Neural cell (in vitro differentiated cells): ENCODE data around the gene NKX1-2.

Source experiments
- EP300 ChIP-seq: fragments of 450-650 bp; conservative IDR thresholded peaks from 2 replicates; pipeline ENCODE4 v1.6.1; 2014; ENCODE audit warnings: antibody characterized with exemption, mild to moderate bottlenecking, moderate library complexity; ENCODE audit not compliant: poor library complexity, severe bottlenecking
- MXI1 ChIP-seq: fragments of 450-650 bp; conservative IDR thresholded peaks from 2 replicates; pipeline ENCODE4 v1.6.1; 2014; ENCODE audit warnings: antibody characterized with exemption, mild to moderate bottlenecking; ENCODE audit not compliant: poor library complexity, severe bottlenecking

GRCh38 chr10:124484031-124484430, 34.2 kb upstream of the NKX1-2 start:
- TF ChIP-seq EP300 (no peak), MXI1 (no peak)
